ENCODE data around the gene MYO1E.
"Not testable (repeated sequence)": the region's sequence is repeated elsewhere in the genome, so short reads cannot be mapped to it uniquely, and the experiment has no call there.

The MYO1E gene

GRCh38 chr15:59180945-59181600, 191.6 kb downstream of the MYO1E start:
- no peak for DNase-seq

GRCh38 chr15:59179717-59180116, 193.0 kb downstream of the MYO1E start:
- no peak for DNase-seq

GRCh38 chr15:59178151-59178695, 194.4 kb downstream of the MYO1E start:
- DNase-seq: no peak

GRCh38 chr15:59177317-59177660, 195.4 kb downstream of the MYO1E start:
- no peak for DNase-seq

GRCh38 chr15:59176653-59177316, 195.9 kb downstream of the MYO1E start:
- DNase-seq: no peak

GRCh38 chr15:59174835-59175831, 197.5 kb downstream of the MYO1E start:
- DNase-seq: peak; percentile 59

GRCh38 chr15:59174151-59174834, 198.4 kb downstream of the MYO1E start:
- DNase-seq: no peak

GRCh38 chr15:59173194-59173593, 199.5 kb downstream of the MYO1E start:
- no peak for DNase-seq

GRCh38 chr15:59172289-59172901, 200.3 kb downstream of the MYO1E start:
- DNase-seq: no peak

GRCh38 chr15:59171067-59171397, 201.6 kb downstream of the MYO1E start:
- no peak for DNase-seq

- no peak for DNase-seq
Measured at GRCh38 chr15:59170295-59171066, 202.2 kb downstream of the MYO1E start.

- no peak for DNase-seq
Measured at GRCh38 chr15:59169251-59169708, 203.4 kb downstream of the MYO1E start.

- DNase-seq: no peak
Measured at GRCh38 chr15:59168536-59168935, 204.1 kb downstream of the MYO1E start.

GRCh38 chr15:59166601-59167265, 205.9 kb downstream of the MYO1E start:
- no peak for DNase-seq

- DNase-seq: no peak
Measured at GRCh38 chr15:59166166-59166565, 206.5 kb downstream of the MYO1E start.

- peak; percentile 71 for DNase-seq
Measured at GRCh38 chr15:59165726-59166125, 206.9 kb downstream of the MYO1E start.

- DNase-seq: not testable (repeated sequence)
Measured at GRCh38 chr15:59162080-59162479, 210.6 kb downstream of the MYO1E start.

GRCh38 chr15:59160880-59161593, 211.6 kb downstream of the MYO1E start:
- DNase-seq: peak; percentile 69

- DNase-seq: no peak
Measured at GRCh38 chr15:59159210-59159609, 213.5 kb downstream of the MYO1E start.

- no peak for DNase-seq
Measured at GRCh38 chr15:59158701-59159034, 214.0 kb downstream of the MYO1E start.

All from NCI-H526 treated with DMSO at 0.1 percent for 48 hours (cell line).